DMS114 treated with DMSO at 0.1 percent for 48 hours (cell line): ENCODE results near the gene SSR4.

Experiments
- DNase-seq: peaks from one replicate; lab custom pipeline; 2025; ENCODE audit not compliant: unreplicated experiment; lab: John Stamatoyannopoulos, UW

The SSR4 gene

GRCh38 chrX:153769158-153769864 lies 25.2 kb upstream of the SSR4 start:
- no peak for DNase-seq

- no peak for DNase-seq
These were observed 24.4 kb upstream of the SSR4 start for GRCh38 chrX:153769865-153770600.

GRCh38 chrX:153770601-153771414 lies 23.7 kb upstream of the SSR4 start:
- DNase-seq: no peak

DNA sequence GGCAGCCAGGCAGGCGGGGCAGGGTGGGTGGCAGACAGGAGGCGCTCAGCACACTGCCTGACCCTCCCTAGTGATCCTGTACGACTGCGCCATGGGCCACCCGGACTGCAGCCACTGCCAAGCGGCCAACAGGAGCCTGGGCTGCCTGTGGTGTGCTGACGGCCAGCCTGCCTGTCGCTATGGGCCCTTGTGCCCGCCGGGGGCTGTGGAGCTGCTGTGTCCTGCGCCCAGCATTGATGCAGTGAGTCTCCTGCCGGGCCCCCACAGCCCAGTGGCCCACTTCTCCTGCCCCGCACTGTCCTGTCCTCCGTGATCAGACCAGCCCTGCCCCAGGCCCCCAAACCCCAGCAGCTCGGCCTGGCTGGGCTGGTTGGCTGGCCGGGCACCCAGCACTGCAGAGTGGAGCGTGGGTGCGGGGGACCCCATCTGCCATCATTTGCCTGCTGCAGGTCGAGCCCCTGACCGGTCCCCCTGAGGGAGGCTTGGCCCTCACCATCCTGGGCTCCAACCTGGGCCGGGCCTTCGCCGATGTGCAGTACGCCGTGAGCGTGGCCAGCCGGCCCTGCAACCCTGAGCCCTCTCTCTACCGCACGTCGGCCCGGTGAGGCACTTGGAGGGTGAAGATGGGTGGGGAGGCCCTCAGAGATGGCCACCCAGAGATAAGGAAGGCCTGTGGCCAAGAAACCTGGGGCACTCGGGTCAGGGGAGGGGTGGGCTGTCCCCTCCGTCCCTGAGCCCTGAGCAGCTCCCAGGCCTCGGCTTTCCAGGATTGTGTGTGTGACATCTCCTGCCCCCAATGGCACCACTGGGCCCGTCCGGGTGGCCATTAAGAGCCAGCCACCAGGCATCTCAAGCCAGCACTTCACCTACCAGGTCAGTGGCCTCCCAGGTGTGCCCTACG lies 22.8 kb upstream of the SSR4 start:
- DNase-seq: no peak

DNA sequence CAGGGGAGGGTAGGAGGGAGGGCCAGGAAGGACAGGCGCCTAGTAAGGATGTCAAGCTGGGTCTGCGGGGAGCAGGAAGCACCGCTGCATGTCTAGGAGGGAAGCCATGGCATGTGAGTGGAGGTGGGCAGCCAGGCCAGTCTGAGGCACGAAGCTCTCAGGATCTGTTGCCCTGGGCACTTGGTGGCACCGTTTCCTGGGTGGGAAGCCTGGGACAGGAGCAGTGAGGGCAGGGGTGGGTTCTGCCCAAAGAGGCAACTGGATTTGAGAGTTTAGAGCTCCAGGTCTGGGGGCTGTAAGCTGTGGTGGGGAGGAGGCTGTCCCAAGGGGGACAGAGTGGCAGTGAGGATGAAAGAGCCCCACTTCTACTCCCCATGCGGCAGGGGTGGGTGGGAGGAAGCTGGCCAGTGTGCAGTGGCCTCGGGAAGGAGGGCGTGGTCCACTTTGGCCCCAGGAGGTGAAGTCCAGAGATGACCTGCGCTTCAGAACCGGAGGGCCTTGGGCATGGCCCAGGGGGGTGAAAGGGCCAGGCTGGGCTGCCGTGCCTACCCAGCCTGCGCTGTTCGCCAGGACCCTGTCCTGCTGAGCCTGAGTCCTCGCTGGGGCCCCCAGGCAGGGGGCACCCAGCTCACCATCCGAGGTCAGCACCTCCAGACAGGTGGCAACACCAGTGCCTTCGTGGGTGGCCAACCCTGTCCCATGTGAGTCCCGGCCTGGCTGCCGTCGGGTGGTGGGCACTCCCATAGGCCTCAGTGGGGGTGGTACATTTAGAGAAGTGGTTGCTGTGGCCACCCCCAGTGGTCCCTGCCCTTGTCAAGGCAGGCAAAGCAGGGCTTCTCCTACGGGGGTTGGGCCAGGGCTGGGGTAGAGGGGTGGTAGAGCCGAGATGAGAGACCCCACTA lies 21.9 kb upstream of the SSR4 start:
- DNase-seq: no peak

DNA sequence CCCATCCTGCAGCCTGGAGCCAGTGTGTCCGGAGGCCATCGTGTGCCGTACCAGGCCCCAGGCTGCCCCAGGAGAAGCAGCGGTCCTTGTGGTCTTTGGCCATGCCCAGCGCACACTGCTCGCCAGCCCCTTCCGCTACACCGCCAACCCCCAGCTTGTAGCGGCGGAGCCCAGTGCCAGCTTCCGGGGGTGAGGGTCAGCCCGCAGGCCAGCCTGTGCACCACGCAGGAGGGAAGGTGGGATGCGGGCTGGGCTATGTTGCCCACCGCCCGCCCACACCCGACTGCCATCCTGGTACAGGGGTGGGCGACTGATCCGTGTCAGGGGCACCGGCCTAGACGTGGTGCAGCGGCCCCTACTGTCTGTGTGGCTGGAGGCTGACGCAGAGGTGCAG lies 21.3 kb upstream of the SSR4 start:
- no peak for DNase-seq

DNA sequence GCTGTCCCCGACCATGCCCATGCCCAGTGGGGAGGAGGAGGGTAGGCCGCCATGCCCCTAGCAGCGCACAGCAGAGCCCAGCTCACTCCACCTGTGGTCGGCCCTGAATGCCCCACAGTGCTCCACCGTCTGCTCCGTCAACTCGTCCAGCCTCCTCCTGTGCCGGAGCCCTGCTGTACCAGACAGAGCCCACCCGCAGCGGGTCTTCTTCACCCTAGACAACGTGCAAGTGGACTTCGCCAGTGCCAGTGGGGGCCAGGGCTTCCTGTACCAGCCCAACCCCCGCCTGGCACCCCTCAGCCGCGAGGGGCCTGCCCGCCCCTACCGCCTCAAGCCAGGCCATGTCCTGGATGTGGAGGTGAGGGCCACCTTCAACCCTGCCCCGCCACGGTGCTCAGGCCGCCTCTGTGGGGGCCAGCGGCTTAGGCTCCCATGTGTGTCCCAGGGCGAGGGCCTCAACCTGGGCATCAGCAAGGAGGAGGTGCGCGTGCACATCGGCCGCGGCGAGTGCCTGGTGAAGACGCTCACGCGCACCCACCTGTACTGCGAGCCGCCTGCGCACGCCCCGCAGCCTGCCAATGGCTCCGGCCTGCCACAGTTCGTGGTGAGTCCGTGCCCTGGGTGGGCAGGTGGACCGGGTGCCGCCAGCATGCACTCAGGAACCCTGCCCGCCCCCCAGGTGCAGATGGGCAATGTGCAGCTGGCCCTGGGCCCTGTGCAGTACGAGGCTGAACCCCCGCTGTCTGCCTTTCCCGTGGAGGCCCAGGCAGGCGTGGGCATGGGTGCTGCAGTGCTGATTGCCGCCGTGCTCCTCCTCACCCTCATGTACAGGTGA lies 20.5 kb upstream of the SSR4 start:
- DNase-seq: no peak

GRCh38 chrX:153774576-153775292 lies 19.7 kb upstream of the SSR4 start:
- no peak for DNase-seq

DNA sequence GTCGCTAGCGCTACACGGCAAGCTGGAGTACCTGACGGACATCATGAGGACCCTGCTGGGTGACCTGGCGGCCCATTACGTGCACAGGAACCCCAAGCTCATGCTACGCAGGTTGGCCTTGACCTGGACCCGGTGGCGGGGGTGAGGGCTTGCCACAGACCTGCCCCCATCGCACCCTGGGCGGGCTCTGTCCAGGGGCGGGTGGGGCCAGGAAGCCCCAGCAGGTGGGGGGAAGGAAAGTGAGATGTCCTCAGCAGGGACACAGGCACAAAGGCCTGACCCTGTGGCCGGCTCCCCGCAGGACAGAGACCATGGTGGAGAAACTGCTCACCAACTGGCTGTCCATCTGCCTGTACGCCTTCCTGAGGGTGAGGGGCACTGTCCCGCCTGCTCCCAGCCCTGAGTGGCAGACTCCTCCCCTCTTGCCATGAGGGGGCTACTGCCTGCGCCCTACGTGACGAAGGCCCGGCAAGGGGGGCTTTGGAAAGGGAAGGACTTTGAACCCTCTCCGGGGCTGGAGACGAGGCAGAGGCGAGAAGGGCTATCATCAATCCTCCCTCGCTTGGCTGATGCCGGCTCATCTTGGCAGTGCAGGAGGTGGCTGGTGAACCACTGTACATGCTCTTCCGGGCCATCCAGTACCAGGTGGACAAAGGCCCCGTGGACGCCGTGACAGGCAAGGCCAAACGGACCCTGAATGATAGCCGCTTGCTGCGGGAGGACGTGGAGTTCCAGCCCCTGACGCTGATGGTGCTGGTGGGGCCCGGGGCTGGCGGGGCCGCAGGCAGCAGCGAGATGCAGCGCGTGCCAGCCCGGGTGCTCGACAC lies 19.0 kb upstream of the SSR4 start:
- no peak for DNase-seq

- no peak for DNase-seq
These were observed 18.3 kb upstream of the SSR4 start for GRCh38 chrX:153776120-153776599.

- DNase-seq: no peak
These were observed 17.8 kb upstream of the SSR4 start for GRCh38 chrX:153776611-153777045.

DNA sequence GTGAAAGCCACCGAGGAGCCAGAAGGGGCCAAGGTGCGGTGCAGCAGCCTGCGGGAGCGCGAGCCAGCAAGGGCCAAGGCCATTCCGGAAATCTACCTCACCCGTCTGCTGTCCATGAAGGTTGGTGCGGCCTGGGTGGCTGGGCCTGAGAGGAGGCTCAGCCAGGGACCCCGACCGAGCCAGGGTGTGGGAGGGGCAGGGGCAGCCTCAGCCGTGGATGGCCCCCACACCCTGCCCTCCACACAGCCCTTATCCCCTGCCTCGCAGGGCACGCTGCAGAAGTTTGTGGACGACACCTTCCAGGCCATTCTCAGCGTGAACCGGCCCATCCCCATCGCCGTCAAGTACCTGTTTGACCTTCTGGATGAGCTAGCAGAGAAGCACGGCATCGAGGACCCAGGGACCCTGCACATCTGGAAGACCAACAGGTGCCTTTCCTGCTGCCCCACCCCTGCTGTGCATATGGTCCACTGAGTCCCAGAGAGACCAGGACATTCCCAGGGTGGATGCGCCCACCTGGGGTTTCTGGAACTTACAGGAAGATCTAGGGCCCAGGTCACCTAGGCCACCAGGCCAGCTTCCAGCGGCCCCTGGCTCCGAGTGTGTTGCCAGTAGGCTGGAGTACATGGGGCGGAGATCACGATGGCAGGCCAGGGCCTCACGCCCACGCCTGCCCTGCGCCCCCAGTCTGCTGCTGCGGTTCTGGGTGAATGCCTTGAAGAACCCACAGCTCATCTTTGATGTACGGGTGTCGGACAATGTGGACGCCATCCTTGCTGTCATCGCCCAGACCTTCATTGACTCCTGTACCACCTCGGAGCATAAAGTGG lies 17.0 kb upstream of the SSR4 start:
- DNase-seq: no peak

DNA sequence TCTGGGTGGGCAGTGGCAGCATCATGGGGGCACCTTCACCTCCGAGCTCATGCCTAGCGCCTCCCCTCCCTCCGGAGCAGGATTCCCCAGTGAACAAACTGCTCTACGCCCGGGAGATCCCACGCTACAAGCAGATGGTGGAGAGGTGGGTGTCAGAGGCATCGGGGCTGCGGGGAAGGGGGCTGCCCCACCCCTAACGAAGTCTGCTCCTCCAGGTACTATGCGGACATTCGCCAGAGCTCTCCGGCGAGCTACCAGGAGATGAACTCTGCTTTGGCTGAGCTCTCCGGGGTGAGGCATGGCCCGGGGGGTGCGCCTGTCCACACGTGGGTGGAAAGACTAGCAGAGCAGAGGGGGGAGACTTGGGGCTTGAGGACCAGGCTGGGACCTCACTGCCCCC lies 16.3 kb upstream of the SSR4 start:
- DNase-seq: no peak

- no peak for DNase-seq
These were observed 15.8 kb upstream of the SSR4 start for GRCh38 chrX:153778684-153779101.

DNA sequence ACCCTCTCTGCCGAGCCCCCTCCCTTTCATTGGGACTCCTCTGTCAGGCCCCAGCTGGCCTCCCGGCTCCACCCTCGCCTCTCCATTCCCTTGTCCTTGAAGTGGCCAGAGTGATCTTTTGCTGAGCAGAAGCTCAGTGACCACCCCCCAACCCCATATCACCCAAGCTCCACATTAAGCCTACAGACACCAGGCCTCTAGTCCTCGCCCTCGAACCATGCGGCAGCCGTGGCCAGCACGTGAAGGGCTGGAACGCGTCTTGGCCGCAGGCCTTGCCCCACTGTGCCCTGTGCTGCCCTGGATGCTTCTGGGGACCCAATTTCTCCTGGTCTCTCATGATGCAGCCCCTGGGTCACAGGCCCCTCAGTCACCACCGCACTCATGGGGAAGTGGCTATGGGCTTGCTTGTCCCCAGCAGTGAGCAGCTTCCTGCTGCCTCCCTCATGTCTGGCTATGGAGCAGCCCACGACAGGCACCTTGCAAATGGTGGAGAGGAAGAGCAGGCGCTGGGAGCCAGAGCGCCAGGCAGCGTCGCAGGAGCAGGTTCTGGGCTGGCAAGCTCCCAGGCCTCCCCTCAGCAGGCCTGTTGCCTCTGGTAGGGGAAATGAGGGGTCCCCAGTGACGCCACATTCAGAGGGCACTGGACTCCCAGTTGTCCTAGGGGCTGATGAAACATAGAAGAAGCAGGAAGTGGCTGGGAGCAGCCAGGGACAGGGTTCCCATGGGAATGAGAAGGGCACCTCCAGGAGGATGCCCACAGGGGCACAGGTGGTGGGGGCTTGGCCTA lies 14.4 kb upstream of the SSR4 start:
- DNase-seq: no peak
